ENCODE data around the gene TRAPPC1. TPM values are rescaled to one million over a fixed set of nuclear protein-coding genes. Genes with fewer than 3 reads are reported as not detected.
A peak's percentile ranks its signal among the peaks of the same experiment; 100 is the strongest.

TRAPPC1 gene
- total RNA-seq (2021), result 132 and 160 TPM in 2 replicates
- long read RNA-seq, transcript TRAPPC1-201 (4 exons, 811 nt), result major isoform, 28 of 33 reads
- long read RNA-seq, partial matches to known transcripts, result 0 of 33 reads
- long read RNA-seq, other reads (novel, unspliced or antisense), result 2 of 33 reads

GRCh38 chr17:7931709-7932482, at the start of gene TRAPPC1, which contains the start of gene CNTROB:
Gene TRAPPC1, minus strand, starts transcription at chr17:7931946. Its CDS starts 117 bp downstream, at chr17:7931829.
Gene CNTROB, plus strand, starts transcription at chr17:7932206. Its CDS starts 874 bp downstream, at chr17:7933080.
- no peak within 1 kb of the TSS for H4K91ac ChIP-seq (ENCODE audit: insufficient read length, low read depth, low read length)
- H3K27me3 ChIP-seq (ENCODE audit: insufficient read depth, low read length), result peaks cover 18% of the 10 kb centered on the region; the same call in 1 of the 2 replicates
- H3K4me1 Mint-ChIP-seq, result peaks cover 31 to 36% of the 10 kb centered on the region in 2 experiments

More at GRCh38 chr17:7931709-7932482, at the start of gene TRAPPC1, which contains the start of gene CNTROB:
- H3K9me3 ChIP-seq (ENCODE audit: control insufficient read depth, low read depth, low read length), result no peaks in the 10 kb centered on the region
- no peak within 1 kb of the TSS for H2BK15ac ChIP-seq (ENCODE audit: low read depth, low read length)
- H3K9ac ChIP-seq (ENCODE audit: extremely low read depth, insufficient read length, low read length), result peak within 1 kb of the TSS; percentile 40
- H2BK5ac ChIP-seq (ENCODE audit: insufficient read length, low read length), result no peak within 1 kb of the TSS
- no peak within 1 kb of the TSS for H3T11ph ChIP-seq (ENCODE audit: low read length)
- H3K4me2 ChIP-seq (ENCODE audit: insufficient read depth, insufficient read length, low read length), result peak within 1 kb of the TSS; percentile 96
- H3K36me3 Mint-ChIP-seq (ENCODE audit: insufficient read depth in 1 of 3, low read depth in 3 of 3), result peaks cover 2 to 25% (median 21%) of the 10 kb centered on the region in 3 experiments; a peak in 5 of 7 replicates
- no peak within 1 kb of the TSS for H2BK12ac ChIP-seq (ENCODE audit: insufficient read length, low read depth, low read length)
- H2AK5ac ChIP-seq (ENCODE audit: insufficient read length, low read length), result no peak within 1 kb of the TSS
- H3K23ac ChIP-seq (ENCODE audit: insufficient read length, low read depth, low read length), result no peak within 1 kb of the TSS
- no peak within 1 kb of the TSS for H2BK120ac ChIP-seq (ENCODE audit: low read depth, low read length, poor library complexity, severe bottlenecking)
- peak within 1 kb of the TSS; percentile 93 to 94 for H3K4me3 Mint-ChIP-seq
- H3K23me2 ChIP-seq (ENCODE audit: insufficient read length, low read depth, low read length, poor library complexity, severe bottlenecking), result peaks cover 14% of the 10 kb centered on the region
- TF ChIP-seq CTCF (conservative IDR thresholded peaks at IDR 0.05), result no peak
- H2AFZ ChIP-seq (ENCODE audit: low read length), result no peak within 1 kb of the TSS
- H3K56ac ChIP-seq (ENCODE audit: insufficient read length, low read depth, low read length), result no peak within 1 kb of the TSS
- no CpG with 5 or more reads among the region's 55 CpGs for WGBS (ENCODE audit: extremely low coverage, insufficient read length, low lambda C conversion rate)
- H3K4ac ChIP-seq (ENCODE audit: low read depth, low read length), result no peak within 1 kb of the TSS
- no peak within 1 kb of the TSS for H3K18ac ChIP-seq (ENCODE audit: insufficient read length, low read depth, low read length)
- H3K27me3 Mint-ChIP-seq (ENCODE audit: low read depth), result peaks cover 31% of the 10 kb centered on the region
- H3K79me1 ChIP-seq (ENCODE audit: insufficient read depth, low read depth, low read length, poor library complexity, severe bottlenecking), result no peaks in the 10 kb centered on the region
- H3K27ac ChIP-seq (ENCODE audit: insufficient read length, low read depth, low read length), result no peak within 1 kb of the TSS
- no peak within 1 kb of the TSS for H4K5ac ChIP-seq (ENCODE audit: insufficient read length, low read depth, low read length)
- no peaks in the 10 kb centered on the region for H3K9me3 Mint-ChIP-seq
- no peak within 1 kb of the TSS for H3K14ac ChIP-seq (ENCODE audit: insufficient read depth, low read length)
- H4K20me1 ChIP-seq (ENCODE audit: control insufficient read depth, insufficient read depth, insufficient read length), result no peaks in the 10 kb centered on the region
- DNase-seq, result peak; percentile 100
- no peaks in the 10 kb centered on the region for H3K4me1 ChIP-seq (ENCODE audit: insufficient read depth, low read length)
- no peak within 1 kb of the TSS for H2BK20ac ChIP-seq (ENCODE audit: low read depth, low read length, poor library complexity, severe bottlenecking)
- no peaks in the 10 kb centered on the region for H3K79me2 ChIP-seq (ENCODE audit: insufficient read depth, low read length)
- no peak within 1 kb of the TSS for H4K8ac ChIP-seq (replicated peaks; ENCODE audit: insufficient read length, low read depth, low read length)
- H3K27ac Mint-ChIP-seq, result peak within 1 kb of the TSS; percentile 45 to 97 (median 85); a peak in 6 of 7 replicates
